Pancreas (tissue), 10 donors: ENCODE results near the gene TLE7. TPM values are rescaled to one million over a fixed set of nuclear protein-coding genes. Genes with fewer than 3 reads are reported as not detected.

Experiments used
- ATAC-seq, 4 donors: fragments of 200-7000 bp; cut with Tn5 transposase; one replicate each; pipeline versions ENCODE4 v1.8.0 to v1.9.1; 2020; ENCODE audit warnings: mild to moderate bottlenecking in 4 of 4, moderate library complexity in 4 of 4
- DNase-seq, 6 donors: peaks; one replicate each; pipeline ENCODE4 v3.0.0-alpha.2; 2020
- FAIRE-seq: peaks from 2 replicates; lab custom pipeline; 2012; peaks lifted over from hg19 to GRCh38; lab: Jason Lieb, UNC
- H3K27ac ChIP-seq, 4 donors: fragments of 200-600 bp; sonication (generic); 1 replicate in 3 of 4; 2 replicates in 1 of 4; pipeline versions ENCODE4 v1.5.0 to v1.8.0; 2020
- H3K27me3 ChIP-seq, 4 donors: fragments of 200-600 bp; one replicate each; pipeline ENCODE4 v1.8.0; 2021
- H3K36me3 ChIP-seq, 3 donors: fragments of 200-600 bp; sonication (generic) in 1 of 3; one replicate each; pipeline versions ENCODE4 v1.5.0 to v1.8.0; 2020 to 2021
- H3K4me1 ChIP-seq, 3 donors: fragments of 200-600 bp; one replicate each; pipeline ENCODE4 v1.8.0; 2021
- H3K4me3 ChIP-seq, 4 donors: fragments of 200-600 bp; sonication (generic) in 2 of 4; one replicate each; pipeline versions ENCODE4 v1.5.0 to v1.8.0; 2020 to 2021
- H3K9me3 ChIP-seq, 4 donors: fragments of 200-600 bp; one replicate each; pipeline ENCODE4 v1.8.0; 2021
- CTCF ChIP-seq, 4 donors: fragments of 200-600 bp; sonication (generic) in 3 of 4; IDR thresholded peaks; one replicate each; pipeline versions ENCODE4 v1.5.0 to v1.8.0; 2021; ENCODE audit warnings: antibody characterized with exemption in 4 of 4
- WGBS, 2 donors: extraction: QIAGEN DNeasy Blood & Tissue Kit; methylation state at CpG; one replicate each; pipeline ENCODE4 v1.1.7; 2013; 5-methylcytosine and 5-hydroxymethylcytosine counted together
- intact Hi-C, 3 donors: fragments of 100-400 bp; cut with DNase I; formaldehyde crosslinking; loops; one replicate each; pipeline versions ENCODE4 v1.11.1 to v1.14.2; 2022
- polyA plus RNA-seq, 2 donors: library from polyadenylated mRNA; stranded (reverse); fragments of 200-250 nt; gene quantifications; one replicate each; pipeline ENCODE4 v1.2.3, GENCODE V29; 2013
- total RNA-seq, 6 donors: library from RNA; stranded (reverse); fragmentation: NEBNext Ultra II Directional in 4 of 6; extraction: Animal tissue kit (Norgen Biotek cat#: 25700) in 4 of 6; gene quantifications; one replicate each; pipeline versions ENCODE4 v1.2.1 to v1.2.4, GENCODE V29; 2021 to 2023
- donor health status: healthy with polysubstance abuse.
- donor health status: DM: no; HTN: no; CAD: no; lungs with moderate emphysema.
- donor health status: DM: no; HTN: no; CAD: no.
- donor health status: control.
- donor health status: control.
- donor health status: Bipolar disorder and iron deficiency.
- donor health status: DM: yes; HTN: yes; CAD: no.
- donor health status: DM: no; HTN: no; CAD: no.
- donor health status: DM: no; HTN: no; CAD: no.
- donor health status: DM: yes; HTN: yes; CAD: no.

Gene TLE7
- total and polyA plus RNA-seq, 8 donors: not detected

- no peaks in the 10 kb centered on the region for H3K4me1 ChIP-seq
- peak overlapping the region; percentile 58 to 73 (median 63) for H3K4me3 ChIP-seq
- no peaks in the 10 kb centered on the region for H3K9me3 ChIP-seq
- ATAC-seq (peak; percentile 96 to 99 (median 98)), FAIRE-seq (peak; percentile 83), DNase-seq (peak; percentile 76 to 87 (median 80))
- WGBS, 2 donors: 1% methylated on average over 43 to 44 of the region's 44 CpGs
- H3K27me3 ChIP-seq: no peaks in the 10 kb centered on the region
- H3K27ac ChIP-seq: peak overlapping the region; percentile 89 to 95 (median 92)
- no peaks in the 10 kb centered on the region for H3K36me3 ChIP-seq
- TF ChIP-seq CTCF (IDR thresholded peaks at IDR 0.05): no peak
- intact Hi-C loops: no loop called here
Observed at GRCh38 chr16:71484006-71484893, 42.4 kb upstream of the TLE7 start.

- no peak for TF ChIP-seq CTCF (IDR thresholded peaks at IDR 0.05)
- 88 to 89% methylated on average over 5 of the region's 5 CpGs for WGBS, 2 donors
- intact Hi-C loops: no loop called here
- Histone ChIP-seq H3K27me3 (no peaks in the 10 kb centered on the region), H3K4me1 (no peaks in the 10 kb centered on the region), H3K27ac (no peak overlapping the region), H3K36me3 (peaks cover 0 to 9% (median 0%) of the 10 kb centered on the region in 3 donors), H3K4me3 (no peak overlapping the region), H3K9me3 (no peaks in the 10 kb centered on the region)
- DNase-seq (no peak), FAIRE-seq (no peak), ATAC-seq (no peak)
Observed at GRCh38 chr16:71482569-71482968, 40.7 kb upstream of the TLE7 start.

- WGBS, 2 donors: 88 to 92% methylated on average over 2 of the region's 2 CpGs
- Histone ChIP-seq H3K27ac (no peak overlapping the region), H3K9me3 (no peaks in the 10 kb centered on the region), H3K4me3 (no peak overlapping the region), H3K36me3 (peaks cover 0 to 11% (median 8%) of the 10 kb centered on the region in 3 donors), H3K27me3 (no peaks in the 10 kb centered on the region), H3K4me1 (no peaks in the 10 kb centered on the region)
- no peak for TF ChIP-seq CTCF (IDR thresholded peaks at IDR 0.05)
- intact Hi-C loops: no loop called here
- FAIRE-seq (no peak), DNase-seq (no peak), ATAC-seq (no peak)
Observed at GRCh38 chr16:71480956-71481355, 39.1 kb upstream of the TLE7 start.

- ATAC-seq (peak in 1 of 4 donors; percentile 47), FAIRE-seq (no peak), DNase-seq (no peak)
- Histone ChIP-seq H3K27me3 (no peaks in the 10 kb centered on the region), H3K4me3 (no peak overlapping the region), H3K27ac (no peak overlapping the region), H3K9me3 (no peaks in the 10 kb centered on the region), H3K4me1 (no peaks in the 10 kb centered on the region), H3K36me3 (peaks cover 0 to 16% (median 8%) of the 10 kb centered on the region in 3 donors)
- intact Hi-C loops: no loop called here
- 38% methylated on average over 3 of the region's 3 CpGs for WGBS, 2 donors
- peak in 1 of 4 donors; percentile 16 for TF ChIP-seq CTCF (IDR thresholded peaks at IDR 0.05)
Observed at GRCh38 chr16:71479420-71479819, 37.6 kb upstream of the TLE7 start.
